Left ventricle myocardium inferior (tissue), 1 donor: ENCODE measurements around the gene GPNMB. TPM values are rescaled to one million over a fixed set of nuclear protein-coding genes. Genes with fewer than 3 reads are reported as not detected.

ENCODE experiments used
- DNase-seq: peaks from one replicate; pipeline ENCODE4 v3.0.0-alpha.2; 2020
- H3K27ac ChIP-seq: fragments of 200-600 bp; replicated peaks from 2 replicates; pipeline ENCODE4 v1.8.0; 2021
- H3K27me3 ChIP-seq: fragments of 200-600 bp; 2 replicates; pipeline ENCODE4 v1.8.0; 2021; ENCODE audit warnings: low read depth
- H3K36me3 ChIP-seq: fragments of 200-600 bp; 2 replicates; pipeline ENCODE4 v1.8.0; 2021
- H3K4me1 ChIP-seq: fragments of 200-600 bp; 2 replicates; pipeline ENCODE4 v1.8.0; 2021
- H3K4me3 ChIP-seq: fragments of 200-600 bp; 2 replicates; pipeline ENCODE4 v1.8.0; 2021; ENCODE audit warnings: mild to moderate bottlenecking, moderate library complexity
- H3K9me3 ChIP-seq: fragments of 200-600 bp; replicated peaks from 2 replicates; pipeline ENCODE4 v1.8.0; 2021
- intact Hi-C: fragments of 100-400 bp; cut with micrococcal nuclease; formaldehyde crosslinking; loops from one replicate; pipeline ENCODE4 v1.11.0; 2022
- total RNA-seq: library from RNA; stranded (reverse); fragmentation: NEBNext Ultra II Directional; extraction: Animal tissue kit (Norgen Biotek cat#: 25700); gene quantifications from one replicate; pipeline ENCODE4 v1.2.1, GENCODE V29; 2021
- TF ChIP-seq, protein P1 (sequence below): fragments of 200-600 bp; IDR thresholded peaks from 2 replicates; pipeline ENCODE4 v1.8.0; 2021; ENCODE audit warnings: antibody characterized with exemption, mild to moderate bottlenecking, borderline replicate concordance
- donor health status: DM: no; HTN: yes; CAD: no; lungs with severe emphysema.

Gene GPNMB
- total RNA-seq, 1 donor from 2014 or later = 288 TPM

DNA sequence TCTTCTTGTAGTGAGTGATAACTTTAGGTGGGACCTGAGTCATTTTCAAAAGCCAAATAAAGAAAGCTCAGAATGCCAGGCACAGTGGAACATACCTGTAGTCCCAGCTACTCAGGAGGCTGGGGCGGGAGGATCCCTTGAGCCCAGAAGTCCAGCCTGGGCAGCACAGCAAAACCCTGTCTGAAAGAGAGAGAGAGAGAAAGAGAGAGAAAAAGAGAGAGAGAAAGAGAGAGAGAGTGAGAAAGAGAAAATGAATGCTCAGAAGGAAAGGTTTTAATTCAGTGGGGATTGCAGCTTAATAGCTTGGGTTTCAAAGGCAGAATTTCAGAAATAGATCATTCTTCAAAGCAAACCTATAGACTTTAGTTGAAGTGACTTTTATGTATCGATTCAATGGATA lies 25.7 kb downstream of the GPNMB start:
- DNase-seq = no peak
- H3K4me1 ChIP-seq = peaks cover 20% of the 10 kb centered on the region
- TF ChIP-seq, protein P1, sequence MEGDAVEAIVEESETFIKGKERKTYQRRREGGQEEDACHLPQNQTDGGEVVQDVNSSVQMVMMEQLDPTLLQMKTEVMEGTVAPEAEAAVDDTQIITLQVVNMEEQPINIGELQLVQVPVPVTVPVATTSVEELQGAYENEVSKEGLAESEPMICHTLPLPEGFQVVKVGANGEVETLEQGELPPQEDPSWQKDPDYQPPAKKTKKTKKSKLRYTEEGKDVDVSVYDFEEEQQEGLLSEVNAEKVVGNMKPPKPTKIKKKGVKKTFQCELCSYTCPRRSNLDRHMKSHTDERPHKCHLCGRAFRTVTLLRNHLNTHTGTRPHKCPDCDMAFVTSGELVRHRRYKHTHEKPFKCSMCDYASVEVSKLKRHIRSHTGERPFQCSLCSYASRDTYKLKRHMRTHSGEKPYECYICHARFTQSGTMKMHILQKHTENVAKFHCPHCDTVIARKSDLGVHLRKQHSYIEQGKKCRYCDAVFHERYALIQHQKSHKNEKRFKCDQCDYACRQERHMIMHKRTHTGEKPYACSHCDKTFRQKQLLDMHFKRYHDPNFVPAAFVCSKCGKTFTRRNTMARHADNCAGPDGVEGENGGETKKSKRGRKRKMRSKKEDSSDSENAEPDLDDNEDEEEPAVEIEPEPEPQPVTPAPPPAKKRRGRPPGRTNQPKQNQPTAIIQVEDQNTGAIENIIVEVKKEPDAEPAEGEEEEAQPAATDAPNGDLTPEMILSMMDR = no peak
- intact Hi-C loops = no loop called here
- H3K4me3 ChIP-seq = no peak overlapping the region
- no peak overlapping the region for H3K27ac ChIP-seq
- no peaks in the 10 kb centered on the region for H3K27me3 ChIP-seq
- peaks cover 53% of the 10 kb centered on the region for H3K36me3 ChIP-seq
- H3K9me3 ChIP-seq = no peaks in the 10 kb centered on the region

DNA sequence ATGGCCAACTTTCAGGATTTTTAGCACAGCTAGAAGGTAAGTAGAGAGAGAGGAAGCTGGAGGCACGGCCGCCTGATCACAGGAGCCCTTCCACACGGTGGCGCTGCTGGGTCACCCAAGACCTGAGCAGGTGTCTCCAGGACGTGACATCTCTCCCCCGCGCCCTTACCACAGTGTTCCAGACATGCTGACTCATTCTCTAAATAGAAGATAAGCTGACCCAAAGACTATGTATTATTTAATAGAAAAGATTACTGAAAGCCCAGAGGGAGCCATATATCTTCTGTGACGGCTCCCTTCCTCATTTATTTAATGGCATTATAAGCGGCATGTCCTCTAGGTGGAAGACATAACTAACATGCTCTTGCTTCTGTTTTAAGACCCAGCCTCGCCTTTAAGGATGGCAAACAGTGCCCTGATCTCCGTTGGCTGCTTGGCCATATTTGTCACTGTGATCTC lies 26.6 kb downstream of the GPNMB start:
- Histone ChIP-seq H3K36me3 (peaks cover 45% of the 10 kb centered on the region), H3K27me3 (no peaks in the 10 kb centered on the region), H3K4me3 (no peak overlapping the region), H3K4me1 (peaks cover 16% of the 10 kb centered on the region), H3K27ac (peak overlapping the region; percentile 64), H3K9me3 (no peaks in the 10 kb centered on the region)
- DNase-seq = peak; percentile 82
- TF ChIP-seq, protein P1 = peak; percentile 81
- intact Hi-C loops = no loop called here

DNA sequence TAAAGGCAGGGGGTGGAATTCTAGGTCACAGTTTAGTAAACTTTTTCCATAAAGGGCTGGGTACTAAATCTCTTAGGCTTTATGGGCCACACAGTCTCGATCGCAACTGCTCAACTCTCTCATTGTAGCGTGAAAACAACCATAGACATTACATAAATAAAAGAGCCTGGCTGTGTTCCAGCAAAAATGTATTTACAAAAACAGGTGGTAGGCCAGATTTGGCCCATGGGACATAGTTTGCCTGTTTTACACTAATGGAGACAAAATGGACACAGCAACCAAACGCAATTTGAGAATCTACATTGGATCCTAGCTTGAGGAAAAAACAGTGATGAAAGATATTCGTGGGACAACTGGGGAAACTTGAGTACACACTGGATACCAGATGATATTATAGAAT lies 29.3 kb downstream of the GPNMB start:
- H3K36me3 ChIP-seq = peaks cover 39% of the 10 kb centered on the region
- H3K9me3 ChIP-seq = no peaks in the 10 kb centered on the region
- DNase-seq = no peak
- H3K4me1 ChIP-seq = peaks cover 8% of the 10 kb centered on the region
- H3K27ac ChIP-seq = no peak overlapping the region
- TF ChIP-seq, protein P1 = no peak
- H3K27me3 ChIP-seq = no peaks in the 10 kb centered on the region
- intact Hi-C loops = no loop called here
- H3K4me3 ChIP-seq = no peak overlapping the region

DNA sequence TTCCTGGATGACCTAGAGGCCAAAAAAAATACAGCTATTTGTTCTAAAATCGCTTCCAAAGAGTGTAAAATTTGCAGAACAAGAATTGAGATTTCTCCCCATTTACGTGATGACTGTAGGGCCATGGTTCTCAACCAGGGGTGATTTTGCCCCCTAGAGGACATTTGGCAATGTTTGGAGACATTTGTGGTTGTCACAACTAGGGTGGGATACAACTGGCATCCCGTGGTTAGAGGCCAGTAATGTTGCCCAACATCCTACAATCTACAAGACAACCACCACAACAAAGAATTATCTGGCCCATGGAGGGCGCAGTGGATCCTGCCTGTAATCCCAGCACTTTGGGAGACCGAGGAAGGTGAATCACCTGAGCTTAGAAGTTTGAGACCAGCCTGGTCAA lies 29.8 kb downstream of the GPNMB start:
- no peaks in the 10 kb centered on the region for H3K27me3 ChIP-seq
- H3K4me1 ChIP-seq = peaks cover 8% of the 10 kb centered on the region
- no peaks in the 10 kb centered on the region for H3K9me3 ChIP-seq
- TF ChIP-seq, protein P1 = no peak
- H3K4me3 ChIP-seq = no peak overlapping the region
- H3K36me3 ChIP-seq = peaks cover 35% of the 10 kb centered on the region
- no peak overlapping the region for H3K27ac ChIP-seq
- no peak for DNase-seq
- intact Hi-C loops = no loop called here

DNA sequence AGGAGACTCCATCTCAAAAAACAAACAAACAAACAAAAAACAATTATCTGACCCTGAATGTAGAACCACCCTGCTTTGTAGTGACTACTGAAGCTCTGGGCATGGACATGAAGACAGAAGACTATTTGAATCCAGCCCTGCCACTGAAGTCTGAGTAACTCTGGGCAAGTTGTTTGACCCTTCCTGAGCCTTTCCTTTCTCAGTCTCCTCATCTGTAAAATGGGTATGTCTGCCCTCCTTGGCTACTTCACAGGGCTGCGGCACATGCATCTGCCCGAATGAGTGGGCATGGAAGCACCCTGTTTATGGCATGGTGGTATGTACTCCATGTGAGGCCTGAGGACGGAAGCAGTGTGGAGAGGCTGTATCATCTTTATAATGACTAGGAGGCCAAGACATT lies 30.4 kb downstream of the GPNMB start:
- intact Hi-C loops = no loop called here
- TF ChIP-seq, protein P1 = no peak
- DNase-seq = no peak
- Histone ChIP-seq H3K27ac (no peak overlapping the region), H3K4me3 (no peak overlapping the region), H3K36me3 (peaks cover 30% of the 10 kb centered on the region), H3K27me3 (no peaks in the 10 kb centered on the region), H3K9me3 (no peaks in the 10 kb centered on the region), H3K4me1 (peaks cover 8% of the 10 kb centered on the region)
